Esophagus squamous epithelium (tissue), 5 donors: Measurements from ENCODE around the gene CDC14A. TPM values are rescaled to one million over a fixed set of nuclear protein-coding genes. Genes with fewer than 3 reads are reported as not detected.

Experiments
- DNase-seq: peaks from one replicate; lab custom pipeline; 2025; lab: John Stamatoyannopoulos, UW
- H3K27ac ChIP-seq, 4 donors: fragments of 200-600 bp; sonication (generic); one replicate each; pipeline ENCODE4 v1.5.1; 2016 to 2019; ENCODE audit warnings: mild to moderate bottlenecking in 1 of 4
- H3K27me3 ChIP-seq, 4 donors: fragments of 200-600 bp; sonication (generic); 1 replicate in 3 of 4; 2 replicates in 1 of 4; pipeline versions ENCODE4 v1.5.1 to v1.6.0; 2017 to 2021; ENCODE audit warnings: antibody characterized with exemption in 1 of 4
- H3K36me3 ChIP-seq, 3 donors: fragments of 200-600 bp; sonication (generic); one replicate each; pipeline ENCODE4 v1.5.1; 2016 to 2019
- H3K4me1 ChIP-seq, 3 donors: fragments of 200-600 bp; sonication (generic); one replicate each; pipeline ENCODE4 v1.5.1; 2017 to 2019
- H3K4me3 ChIP-seq, 4 donors: fragments of 200-600 bp; sonication (generic); 1 replicate in 3 of 4; 2 replicates in 1 of 4; pipeline ENCODE4 v1.5.1; 2016 to 2019; ENCODE audit warnings: mild to moderate bottlenecking in 2 of 4, moderate library complexity in 1 of 4
- H3K9me3 ChIP-seq, 3 donors: fragments of 200-600 bp; sonication (generic); one replicate each; pipeline ENCODE4 v1.5.1; 2016 to 2019
- CTCF ChIP-seq, 6 experiments: fragments of 450-650 bp in 4 of 6; fragments of 200-600 bp in 2 of 6; sonication (generic) in 2 of 6; IDR thresholded peaks; one replicate each; pipeline ENCODE4 v1.5.1; 2016 to 2019; ENCODE audit warnings: antibody characterized with exemption in 6 of 6, mild to moderate bottlenecking in 4 of 6, moderate library complexity in 4 of 6
- POLR2A ChIP-seq, 4 donors: fragments of 450-650 bp; IDR thresholded peaks; one replicate each; pipeline ENCODE4 v1.6.1; 2017; ENCODE audit warnings: antibody characterized with exemption in 4 of 4, mild to moderate bottlenecking in 4 of 4, moderate library complexity in 3 of 4
- WGBS, 2 donors: methylation state at CpG; one replicate each; pipeline ENCODE4 v1.1.5; 2018; 5-methylcytosine and 5-hydroxymethylcytosine counted together
- intact Hi-C: fragments of 100-400 bp; cut with DNase I; formaldehyde crosslinking; loops from one replicate; pipeline ENCODE4 v1.15.0; 2022
- total RNA-seq, 4 donors: library from RNA; depleted of rRNA; stranded (reverse); fragments of >200 nt; gene quantifications; one replicate each; pipeline ENCODE4 v1.1.0, GENCODE V29; 2016
- donor health status: DM: yes; HTN: yes; CAD: no.

Gene CDC14A, protein sequence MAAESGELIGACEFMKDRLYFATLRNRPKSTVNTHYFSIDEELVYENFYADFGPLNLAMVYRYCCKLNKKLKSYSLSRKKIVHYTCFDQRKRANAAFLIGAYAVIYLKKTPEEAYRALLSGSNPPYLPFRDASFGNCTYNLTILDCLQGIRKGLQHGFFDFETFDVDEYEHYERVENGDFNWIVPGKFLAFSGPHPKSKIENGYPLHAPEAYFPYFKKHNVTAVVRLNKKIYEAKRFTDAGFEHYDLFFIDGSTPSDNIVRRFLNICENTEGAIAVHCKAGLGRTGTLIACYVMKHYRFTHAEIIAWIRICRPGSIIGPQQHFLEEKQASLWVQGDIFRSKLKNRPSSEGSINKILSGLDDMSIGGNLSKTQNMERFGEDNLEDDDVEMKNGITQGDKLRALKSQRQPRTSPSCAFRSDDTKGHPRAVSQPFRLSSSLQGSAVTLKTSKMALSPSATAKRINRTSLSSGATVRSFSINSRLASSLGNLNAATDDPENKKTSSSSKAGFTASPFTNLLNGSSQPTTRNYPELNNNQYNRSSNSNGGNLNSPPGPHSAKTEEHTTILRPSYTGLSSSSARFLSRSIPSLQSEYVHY
- 1 to 10 TPM; 3.0 to 8.6 (median 4.3) TPM for total RNA-seq

GRCh38 chr1:100352267-100353070, at the start of gene CDC14A:
Gene CDC14A, plus strand, starts transcription at chr1:100352506. Its CDS starts 449 bp downstream, at chr1:100352955.
- WGBS, 2 donors = 0% methylated on average over 9 to 17 of the region's 65 CpGs
- Histone ChIP-seq H3K36me3 (no peaks in the 10 kb centered on the region), H3K4me3 (peak within 1 kb of the TSS; percentile 65 to 95 (median 77)), H3K4me1 (peaks cover 0 to 57% (median 3%) of the 10 kb centered on the region in 3 donors), H3K27me3 (no peaks in the 10 kb centered on the region), H3K27ac (peak within 1 kb of the TSS; percentile 81 to 96 (median 94)), H3K9me3 (no peaks in the 10 kb centered on the region)
- intact Hi-C loops = no loop called here
- peak; percentile 69 for DNase-seq
- TF ChIP-seq CTCF (IDR thresholded peaks at IDR 0.05) (no peak), POLR2A (IDR thresholded peaks at IDR 0.05) (peak in 2 of 4 donors; percentile 80 to 87)

GRCh38 chr1:100302739-100303138, 49.6 kb upstream of the CDC14A start:
- DNase-seq = no peak
- H3K4me3 ChIP-seq = no peak overlapping the region
- TF ChIP-seq CTCF (IDR thresholded peaks at IDR 0.05) (no peak), POLR2A (IDR thresholded peaks at IDR 0.05) (no peak)
- 93 to 94% methylated on average over 2 of the region's 2 CpGs for WGBS, 2 donors
- no peaks in the 10 kb centered on the region for H3K36me3 ChIP-seq
- H3K27me3 ChIP-seq = no peaks in the 10 kb centered on the region
- no peaks in the 10 kb centered on the region for H3K9me3 ChIP-seq
- intact Hi-C loops = no loop called here
- H3K4me1 ChIP-seq = no peaks in the 10 kb centered on the region
- H3K27ac ChIP-seq = no peak overlapping the region

GRCh38 chr1:100304227-100304626, 48.1 kb upstream of the CDC14A start:
- Histone ChIP-seq H3K27ac (no peak overlapping the region), H3K4me3 (no peak overlapping the region), H3K27me3 (no peaks in the 10 kb centered on the region), H3K36me3 (no peaks in the 10 kb centered on the region), H3K4me1 (no peaks in the 10 kb centered on the region), H3K9me3 (no peaks in the 10 kb centered on the region)
- DNase-seq = no peak
- no peak for TF ChIP-seq CTCF (IDR thresholded peaks at IDR 0.05)
- TF ChIP-seq POLR2A (IDR thresholded peaks at IDR 0.05) = no peak
- 88 to 90% methylated on average over 2 of the region's 2 CpGs for WGBS, 2 donors
- intact Hi-C loops = no loop called here

DNA sequence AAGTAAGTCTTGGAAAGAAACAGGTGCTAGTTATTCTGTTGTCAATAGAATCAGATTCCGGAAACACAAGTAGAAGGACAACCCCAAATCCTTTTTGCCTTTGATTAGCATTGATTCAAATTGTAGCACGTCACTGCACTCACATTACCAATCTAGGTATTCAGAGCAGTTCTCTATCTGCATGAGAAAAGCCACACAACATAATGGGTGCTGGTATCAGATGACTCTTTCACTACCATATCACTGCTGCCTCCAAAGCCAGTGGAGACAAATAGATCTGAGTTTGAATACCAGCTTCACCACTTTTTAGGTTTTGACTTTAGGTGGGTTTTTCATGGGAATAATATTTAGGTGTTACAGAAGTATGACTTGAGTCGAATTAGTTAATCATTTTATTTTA, 47.4 kb upstream of the CDC14A start:
- WGBS, 2 donors = 83 to 84% methylated on average over 3 of the region's 3 CpGs
- intact Hi-C loops = no loop called here

DNA sequence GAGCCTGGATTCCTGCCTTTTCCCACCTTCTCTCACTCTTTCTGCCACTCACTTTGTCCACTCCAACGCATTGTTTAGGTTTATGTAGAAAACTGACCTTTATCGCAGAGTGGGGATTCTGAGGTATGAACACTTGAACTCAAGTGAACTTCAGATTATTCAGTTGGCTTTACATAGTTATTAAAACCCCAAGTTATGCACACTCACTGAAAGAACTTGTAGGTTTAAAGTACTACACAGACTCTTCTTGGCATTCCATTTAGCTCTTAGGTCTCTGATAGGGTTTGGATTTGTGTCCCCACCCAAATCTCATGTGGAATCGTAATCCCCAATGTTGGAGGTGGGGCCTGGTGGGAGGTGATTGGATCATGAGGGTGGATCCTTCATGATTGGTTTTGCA, 46.4 kb upstream of the CDC14A start:
- H3K9me3 ChIP-seq = no peaks in the 10 kb centered on the region
- H3K4me1 ChIP-seq = no peaks in the 10 kb centered on the region
- TF ChIP-seq POLR2A (IDR thresholded peaks at IDR 0.05) (no peak), CTCF (IDR thresholded peaks at IDR 0.05) (no peak)
- intact Hi-C loops = no loop called here
- 84 to 95% methylated on average over 3 of the region's 3 CpGs for WGBS, 2 donors
- no peak overlapping the region for H3K4me3 ChIP-seq
- DNase-seq = no peak
- H3K36me3 ChIP-seq = no peaks in the 10 kb centered on the region
- H3K27ac ChIP-seq = no peak overlapping the region
- no peaks in the 10 kb centered on the region for H3K27me3 ChIP-seq

More for the DNA sequence above, 47.4 kb upstream of the CDC14A start:
- H3K36me3 ChIP-seq = no peaks in the 10 kb centered on the region
- H3K4me1 ChIP-seq = no peaks in the 10 kb centered on the region
- no peak for DNase-seq
- H3K9me3 ChIP-seq = no peaks in the 10 kb centered on the region
- no peak overlapping the region for H3K4me3 ChIP-seq
- TF ChIP-seq POLR2A (IDR thresholded peaks at IDR 0.05) = no peak
- no peak overlapping the region for H3K27ac ChIP-seq
- no peaks in the 10 kb centered on the region for H3K27me3 ChIP-seq
